Measurements from ENCODE around the gene CXADR. TPM values are rescaled to one million over a fixed set of nuclear protein-coding genes. Genes with fewer than 3 reads are reported as not detected.

CXADR gene
- total RNA-seq (1 to 10 TPM in 1 of 2 experiments, under 1 TPM in 1; 0.42 to 1.1 TPM), polyA plus RNA-seq (0.81 TPM)

DNA sequence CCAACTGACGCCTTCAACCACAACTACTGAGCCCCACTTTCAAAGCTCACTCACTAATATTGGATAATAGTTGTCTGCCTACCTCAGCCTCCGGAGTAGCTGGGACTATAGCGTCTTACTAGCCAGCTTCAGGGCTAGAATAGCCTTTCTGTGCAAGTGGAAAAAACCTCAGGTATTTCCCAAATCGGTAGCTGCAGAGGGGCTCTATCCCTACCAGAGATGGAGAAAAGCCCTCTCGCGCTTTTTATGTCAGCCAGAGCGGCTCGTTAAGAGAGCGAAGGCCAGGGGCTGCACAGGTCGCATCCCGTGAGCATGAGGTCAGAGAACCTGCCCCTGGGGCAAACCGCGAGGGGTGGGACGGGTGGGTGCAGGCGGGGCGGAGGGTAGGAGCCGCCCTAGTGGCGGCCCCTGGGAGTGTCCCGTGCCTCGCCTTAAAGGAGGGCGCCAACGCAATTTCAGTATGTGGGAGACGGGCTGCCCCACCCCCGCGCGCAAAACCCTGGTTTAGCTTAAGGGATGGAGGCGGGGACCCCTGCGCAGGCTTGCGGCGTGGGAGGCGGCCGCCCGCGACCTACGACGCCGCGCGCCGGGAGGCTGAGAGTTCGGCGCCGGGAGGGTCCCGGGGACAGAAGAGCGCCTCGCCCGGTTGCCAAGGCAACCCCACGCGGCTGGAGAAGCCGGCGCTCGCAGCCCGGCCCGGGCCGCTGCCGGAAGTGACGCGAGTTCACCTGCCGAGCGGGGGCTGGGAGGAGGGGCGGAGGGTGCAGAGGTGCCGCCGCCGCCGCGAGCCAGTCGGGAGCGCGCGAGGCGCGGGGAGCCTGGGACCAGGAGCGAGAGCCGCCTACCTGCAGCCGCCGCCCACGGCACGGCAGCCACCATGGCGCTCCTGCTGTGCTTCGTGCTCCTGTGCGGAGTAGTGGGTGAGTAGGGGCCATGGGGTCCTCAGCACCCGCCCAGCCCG is at the start of gene CXADR:
TSS of gene CXADR (plus strand) at position 791 of the 961 bp plus-strand sequence. CDS start at position 878, 87 bp downstream.
- Histone ChIP-seq H3K9me3 (ENCODE audit: low read length) (no peaks in the 10 kb centered on the region), H3K4me1 (ENCODE audit: insufficient read depth, low read length) (peaks cover 14% of the 10 kb centered on the region), H3K4me3 (ENCODE audit: low read length) (peak within 1 kb of the TSS; percentile 70), H3K27ac (ENCODE audit: low read depth, low read length) (no peak within 1 kb of the TSS), H3K36me3 (ENCODE audit: insufficient read depth, low read length) (no peaks in the 10 kb centered on the region), H3K27me3 (ENCODE audit: insufficient read depth, low read length, poor library complexity, severe bottlenecking) (no peaks in the 10 kb centered on the region)
- peaks cover 22 to 26% of the 10 kb centered on the region in 2 donors for H3K27me3 Mint-ChIP-seq
- H3K27ac Mint-ChIP-seq, result peak within 1 kb of the TSS; percentile 20 to 89 (median 52)
- H3K36me3 Mint-ChIP-seq, result peaks cover 0 to 2% (median 0%) of the 10 kb centered on the region in 3 donors
- POLR2A ChIA-PET, result interaction anchor here (0.6 kb wide), 1 partner anchor 1825 kb away, joined by 3 read pairs; no protein-coding TSS in a partner anchor
- DNase-seq, result peak; percentile 50 to 85 (median 73)
- H3K4me1 Mint-ChIP-seq, result peaks cover 16 to 20% (median 19%) of the 10 kb centered on the region in 3 donors
- no peaks in the 10 kb centered on the region for H3K9me3 Mint-ChIP-seq
- CTCF ChIA-PET, result interaction anchor here (0.7 to 1.8 kb wide), 6 partner anchors 9 to 99 kb away, joined by 3 to 5 read pairs (median 3); no protein-coding TSS in a partner anchor
- H3K4me3 Mint-ChIP-seq, result peak within 1 kb of the TSS; percentile 87 to 93 (median 89)

DNA sequence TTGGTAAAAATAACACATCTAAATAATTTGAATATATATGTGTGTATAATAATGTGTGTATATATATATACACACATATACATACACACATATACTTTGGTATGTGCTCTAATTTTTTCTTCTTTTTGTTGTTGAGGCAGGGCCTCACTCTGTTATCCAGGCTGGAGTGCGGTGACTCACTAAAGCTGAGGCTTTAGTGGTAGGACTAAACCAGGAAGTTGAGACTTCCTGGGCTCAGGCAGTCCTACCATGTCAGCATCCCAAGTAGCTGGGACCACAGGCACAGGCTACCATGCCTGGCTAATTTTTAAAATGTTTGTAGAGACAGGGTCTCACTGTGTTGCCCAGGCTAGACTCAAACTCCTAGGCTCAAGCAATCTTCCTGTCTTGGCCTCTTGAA is 46.7 kb upstream of the CXADR start:
- Histone ChIP-seq H3K27me3 (ENCODE audit: insufficient read depth, low read length, poor library complexity, severe bottlenecking) (no peaks in the 10 kb centered on the region), H3K27ac (ENCODE audit: low read depth, low read length) (no peak overlapping the region), H3K4me3 (ENCODE audit: low read length) (no peak overlapping the region), H3K36me3 (ENCODE audit: insufficient read depth, low read length) (no peaks in the 10 kb centered on the region), H3K4me1 (ENCODE audit: insufficient read depth, low read length) (no peaks in the 10 kb centered on the region), H3K9me3 (ENCODE audit: low read length) (no peaks in the 10 kb centered on the region)
- Mint-ChIP-seq H3K4me3 (no peak overlapping the region), H3K27ac (no peak overlapping the region), H3K9me3 (no peaks in the 10 kb centered on the region), H3K27me3 (peaks cover 0 to 1% of the 10 kb centered on the region in 2 donors), H3K36me3 (no peaks in the 10 kb centered on the region), H3K4me1 (no peaks in the 10 kb centered on the region)
- DNase-seq, result no peak
- POLR2A ChIA-PET, result no interaction called here
- CTCF ChIA-PET, result no interaction called here

- H3K9me3 ChIP-seq (ENCODE audit: low read length), result no peaks in the 10 kb centered on the region
- ChIA-PET POLR2A (interaction anchor here (0.6 kb wide), 1 partner anchor 59 kb away, joined by 3 read pairs; no protein-coding TSS in a partner anchor), CTCF (no interaction called here)
- no peak overlapping the region for H3K27ac ChIP-seq (ENCODE audit: low read depth, low read length)
- Mint-ChIP-seq H3K4me3 (no peak overlapping the region), H3K9me3 (no peaks in the 10 kb centered on the region), H3K4me1 (no peaks in the 10 kb centered on the region), H3K36me3 (no peaks in the 10 kb centered on the region), H3K27me3 (peaks cover 0 to 2% of the 10 kb centered on the region in 2 donors), H3K27ac (no peak overlapping the region)
- H3K4me3 ChIP-seq (ENCODE audit: low read length), result no peak overlapping the region
- no peaks in the 10 kb centered on the region for H3K36me3 ChIP-seq (ENCODE audit: insufficient read depth, low read length)
- DNase-seq, result no peak
- H3K27me3 ChIP-seq (ENCODE audit: insufficient read depth, low read length, poor library complexity, severe bottlenecking), result no peaks in the 10 kb centered on the region
- no peaks in the 10 kb centered on the region for H3K4me1 ChIP-seq (ENCODE audit: insufficient read depth, low read length)
Observed at GRCh38 chr21:17467392-17467791, 45.5 kb upstream of the CXADR start.

DNA sequence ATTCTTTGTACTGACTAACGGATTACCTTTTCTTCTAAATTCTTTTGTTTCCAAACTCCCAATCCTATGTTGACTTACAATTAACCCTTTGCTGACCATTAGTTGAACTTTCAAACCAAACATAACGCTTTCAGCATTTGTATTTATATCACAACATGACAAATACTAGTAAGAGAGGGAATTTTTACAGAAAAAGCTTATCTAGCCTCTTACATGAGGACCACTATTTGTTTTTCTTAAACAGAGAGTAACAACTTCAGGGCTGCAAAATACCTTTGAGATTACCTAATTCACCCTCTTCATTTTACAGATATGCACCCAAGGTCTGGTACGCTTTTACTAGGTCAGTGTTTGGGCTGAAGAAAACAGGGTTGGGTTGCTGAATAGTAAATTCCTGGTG is 45.0 kb upstream of the CXADR start:
- ChIA-PET CTCF (no interaction called here), POLR2A (interaction anchor here (0.6 kb wide), 1 partner anchor 59 kb away, joined by 3 read pairs; no protein-coding TSS in a partner anchor)
- no peaks in the 10 kb centered on the region for H3K9me3 ChIP-seq (ENCODE audit: low read length)
- Mint-ChIP-seq H3K4me1 (no peaks in the 10 kb centered on the region), H3K27ac (no peak overlapping the region), H3K36me3 (no peaks in the 10 kb centered on the region), H3K9me3 (no peaks in the 10 kb centered on the region), H3K4me3 (no peak overlapping the region), H3K27me3 (peaks cover 0 to 2% of the 10 kb centered on the region in 2 donors)
- H3K4me3 ChIP-seq (ENCODE audit: low read length), result no peak overlapping the region
- no peak for DNase-seq
- H3K27ac ChIP-seq (ENCODE audit: low read depth, low read length), result no peak overlapping the region
- H3K36me3 ChIP-seq (ENCODE audit: insufficient read depth, low read length), result no peaks in the 10 kb centered on the region
- no peaks in the 10 kb centered on the region for H3K4me1 ChIP-seq (ENCODE audit: insufficient read depth, low read length)
- H3K27me3 ChIP-seq (ENCODE audit: insufficient read depth, low read length, poor library complexity, severe bottlenecking), result no peaks in the 10 kb centered on the region

DNA sequence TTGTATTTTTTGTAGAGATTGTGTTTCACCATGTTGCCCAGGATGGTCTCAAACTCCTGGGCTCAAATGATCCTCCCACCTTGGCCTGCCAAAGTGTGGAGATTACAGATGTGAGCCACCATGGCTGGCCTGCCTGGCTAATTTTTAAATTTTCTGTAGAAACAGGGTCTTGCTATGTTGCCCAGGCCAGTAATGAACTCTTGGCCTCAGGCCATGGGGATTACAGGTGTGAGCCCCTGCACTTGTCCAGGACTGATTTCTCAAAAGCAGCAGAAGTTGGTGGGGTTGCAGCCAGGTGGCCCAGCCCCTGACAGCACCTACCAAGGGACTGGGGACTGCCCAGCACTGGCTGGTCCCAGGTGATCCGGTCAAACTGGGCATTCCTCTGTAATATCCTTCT is 44.1 kb upstream of the CXADR start:
- Histone ChIP-seq H3K4me1 (ENCODE audit: insufficient read depth, low read length) (no peaks in the 10 kb centered on the region), H3K36me3 (ENCODE audit: insufficient read depth, low read length) (no peaks in the 10 kb centered on the region), H3K9me3 (ENCODE audit: low read length) (no peaks in the 10 kb centered on the region), H3K27me3 (ENCODE audit: insufficient read depth, low read length, poor library complexity, severe bottlenecking) (no peaks in the 10 kb centered on the region), H3K4me3 (ENCODE audit: low read length) (no peak overlapping the region), H3K27ac (ENCODE audit: low read depth, low read length) (no peak overlapping the region)
- no peak for DNase-seq
- Mint-ChIP-seq H3K9me3 (no peaks in the 10 kb centered on the region), H3K27me3 (peaks cover 0 to 2% of the 10 kb centered on the region in 2 donors), H3K27ac (no peak overlapping the region), H3K36me3 (no peaks in the 10 kb centered on the region), H3K4me3 (no peak overlapping the region), H3K4me1 (no peaks in the 10 kb centered on the region)
- POLR2A ChIA-PET, result no interaction called here
- CTCF ChIA-PET, result no interaction called here

- DNase-seq, result no peak
- Mint-ChIP-seq H3K27me3 (peaks cover 0 to 2% of the 10 kb centered on the region in 2 donors), H3K4me1 (no peaks in the 10 kb centered on the region), H3K9me3 (peaks cover 0 to 3% (median 0%) of the 10 kb centered on the region in 5 donors), H3K27ac (no peak overlapping the region), H3K4me3 (no peak overlapping the region), H3K36me3 (peaks cover 0 to 3% (median 0%) of the 10 kb centered on the region in 3 donors)
- POLR2A ChIA-PET, result no interaction called here
- H3K36me3 ChIP-seq (ENCODE audit: insufficient read depth, low read length), result no peaks in the 10 kb centered on the region
- no peaks in the 10 kb centered on the region for H3K4me1 ChIP-seq (ENCODE audit: insufficient read depth, low read length)
- H3K27ac ChIP-seq (ENCODE audit: low read depth, low read length), result no peak overlapping the region
- no peaks in the 10 kb centered on the region for H3K27me3 ChIP-seq (ENCODE audit: insufficient read depth, low read length, poor library complexity, severe bottlenecking)
- H3K4me3 ChIP-seq (ENCODE audit: low read length), result no peak overlapping the region
- H3K9me3 ChIP-seq (ENCODE audit: low read length), result no peaks in the 10 kb centered on the region
- CTCF ChIA-PET, result no interaction called here
Observed at GRCh38 chr21:17469727-17470126, 43.1 kb upstream of the CXADR start.

GRCh38 chr21:17472182-17472581 is 40.7 kb upstream of the CXADR start:
- H3K27ac Mint-ChIP-seq, result no peak overlapping the region
- Histone ChIP-seq H3K4me3 (ENCODE audit: low read length) (no peak overlapping the region), H3K9me3 (ENCODE audit: low read length) (no peaks in the 10 kb centered on the region), H3K27ac (ENCODE audit: low read depth, low read length) (no peak overlapping the region), H3K27me3 (ENCODE audit: insufficient read depth, low read length, poor library complexity, severe bottlenecking) (no peaks in the 10 kb centered on the region), H3K4me1 (ENCODE audit: insufficient read depth, low read length) (no peaks in the 10 kb centered on the region), H3K36me3 (ENCODE audit: insufficient read depth, low read length) (no peaks in the 10 kb centered on the region)
- H3K36me3 Mint-ChIP-seq, result peaks cover 0 to 3% (median 0%) of the 10 kb centered on the region in 3 donors
- H3K4me1 Mint-ChIP-seq, result no peaks in the 10 kb centered on the region
- peaks cover 0 to 3% (median 0%) of the 10 kb centered on the region in 5 donors for H3K9me3 Mint-ChIP-seq
- ChIA-PET CTCF (no interaction called here), POLR2A (no interaction called here)
- peaks cover 0 to 2% of the 10 kb centered on the region in 2 donors for H3K27me3 Mint-ChIP-seq
- DNase-seq, result no peak
- H3K4me3 Mint-ChIP-seq, result no peak overlapping the region

GRCh38 chr21:17472592-17473271 is 40.1 kb upstream of the CXADR start:
- H3K36me3 Mint-ChIP-seq, result peaks cover 0 to 3% (median 0%) of the 10 kb centered on the region in 3 donors
- peaks cover 0 to 3% (median 0%) of the 10 kb centered on the region in 5 donors for H3K9me3 Mint-ChIP-seq
- Histone ChIP-seq H3K9me3 (ENCODE audit: low read length) (no peaks in the 10 kb centered on the region), H3K36me3 (ENCODE audit: insufficient read depth, low read length) (no peaks in the 10 kb centered on the region), H3K27me3 (ENCODE audit: insufficient read depth, low read length, poor library complexity, severe bottlenecking) (no peaks in the 10 kb centered on the region), H3K4me1 (ENCODE audit: insufficient read depth, low read length) (no peaks in the 10 kb centered on the region), H3K27ac (ENCODE audit: low read depth, low read length) (no peak overlapping the region), H3K4me3 (ENCODE audit: low read length) (no peak overlapping the region)
- H3K27me3 Mint-ChIP-seq, result peaks cover 0 to 2% of the 10 kb centered on the region in 2 donors
- H3K27ac Mint-ChIP-seq, result no peak overlapping the region
- ChIA-PET CTCF (no interaction called here), POLR2A (no interaction called here)
- no peak overlapping the region for H3K4me3 Mint-ChIP-seq
- DNase-seq, result no peak
- H3K4me1 Mint-ChIP-seq, result no peaks in the 10 kb centered on the region

Data from CD8-positive, alpha-beta memory T cell (primary cell).